ENCODE results near the gene TSGA10. TPM values are rescaled to one million over a fixed set of nuclear protein-coding genes. Genes with fewer than 3 reads are reported as not detected.

Gene TSGA10
- total and polyA plus RNA-seq, 10 donors, result 2.5 to 14.0 (median 7.7) TPM

DNA sequence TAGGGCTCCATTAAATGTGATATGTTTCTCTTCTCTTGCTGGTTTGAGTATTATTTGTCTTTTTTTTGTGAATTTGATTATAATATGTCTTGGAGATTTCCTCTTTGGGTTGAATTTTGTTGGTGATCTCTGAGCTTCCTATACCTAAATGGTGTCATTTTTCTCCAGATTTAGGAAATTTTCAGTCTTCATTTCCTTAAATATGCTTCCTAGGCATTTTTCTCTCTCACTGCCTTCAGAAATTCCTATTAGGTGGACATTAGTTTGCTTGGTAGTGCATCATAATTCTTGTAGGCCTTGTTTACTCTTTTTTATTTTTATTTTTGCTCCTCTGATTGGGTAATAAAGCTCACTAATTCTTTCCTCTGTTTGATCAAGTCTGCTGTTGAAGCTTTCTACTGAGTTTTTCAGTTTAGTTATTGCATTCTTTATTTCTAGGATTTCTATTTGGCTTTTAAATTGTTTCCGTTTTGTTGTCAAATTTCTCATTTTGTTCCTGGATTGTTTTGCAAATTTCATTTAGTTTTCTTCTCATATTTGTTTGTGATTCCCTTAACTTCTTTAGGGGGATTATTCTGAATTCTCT, 182.1 kb downstream of the TSGA10 start:
- no peak for DNase-seq
- H3K27ac ChIP-seq, result no peak overlapping the region
- H3K27me3 ChIP-seq (replicated peaks in 1 of 7), result peaks cover 0 to 11% (median 0%) of the 10 kb centered on the region in 7 donors
- intact Hi-C loops (cut with DNase I; ENCODE audit: low total_unique reads), result no loop called here
- 88 to 98% (median 91%) methylated on average over 1 of the region's 1 CpG for WGBS, 5 donors
- no peaks in the 10 kb centered on the region for H3K4me1 ChIP-seq
- TF ChIP-seq POLR2A (IDR thresholded peaks at IDR 0.05) (no peak), CTCF (IDR thresholded peaks at IDR 0.05 in 8 of 11, conservative IDR thresholded peaks at IDR 0.05 in 3 of 11) (no peak), POLR2AphosphoS5 (IDR thresholded peaks at IDR 0.05) (no peak)
- H3K9me3 ChIP-seq, result peaks cover 0 to 67% (median 51%) of the 10 kb centered on the region in 8 donors
- no peak overlapping the region for H3K4me3 ChIP-seq
- no peaks in the 10 kb centered on the region for H3K36me3 ChIP-seq

DNA sequence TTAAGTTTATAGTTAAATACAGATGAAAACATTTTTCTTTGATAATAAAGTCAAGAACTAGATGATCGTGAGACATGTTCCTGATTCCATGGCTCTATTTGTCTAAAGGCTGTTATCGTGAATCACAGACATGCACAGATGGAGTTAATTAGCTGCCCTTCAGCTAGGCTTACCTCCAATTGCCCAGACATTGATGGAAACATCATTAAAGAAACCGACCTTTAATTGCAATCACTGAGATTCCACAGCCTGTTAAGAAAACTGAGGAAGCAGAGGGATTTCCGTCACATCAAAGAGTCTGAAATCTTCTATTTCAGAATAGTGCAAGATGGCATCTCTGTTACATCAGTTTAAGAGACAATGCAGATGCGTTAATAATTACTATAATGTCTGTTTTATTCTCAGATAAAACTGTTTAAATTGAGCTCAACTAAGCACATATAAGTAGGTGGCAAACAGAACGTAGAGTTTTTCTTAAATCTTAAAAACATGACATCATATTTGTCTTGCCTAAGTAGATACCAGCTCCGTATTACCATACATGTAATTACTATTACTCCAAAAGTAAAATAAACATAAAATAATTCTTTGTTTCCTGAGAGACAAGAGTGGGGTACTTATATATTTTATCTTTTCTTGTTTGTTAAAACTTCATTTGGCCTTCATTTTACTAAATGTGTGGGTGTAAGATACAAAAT, 194.8 kb downstream of the TSGA10 start:
- WGBS, 5 donors, result 79 to 87% (median 86%) methylated on average over 7 of the region's 7 CpGs
- no peaks in the 10 kb centered on the region for H3K27me3 ChIP-seq (replicated peaks in 1 of 7)
- H3K9me3 ChIP-seq, result peaks cover 0 to 24% (median 8%) of the 10 kb centered on the region in 8 donors
- TF ChIP-seq CTCF (IDR thresholded peaks at IDR 0.05 in 8 of 11, conservative IDR thresholded peaks at IDR 0.05 in 3 of 11), result no peak
- TF ChIP-seq POLR2AphosphoS5 (IDR thresholded peaks at IDR 0.05), result no peak
- no peak for TF ChIP-seq POLR2A (IDR thresholded peaks at IDR 0.05)
- no peaks in the 10 kb centered on the region for H3K36me3 ChIP-seq
- intact Hi-C loops (cut with DNase I; ENCODE audit: low total_unique reads), result no loop called here
- no peak overlapping the region for H3K27ac ChIP-seq
- H3K4me1 ChIP-seq, result no peaks in the 10 kb centered on the region
- no peak for DNase-seq
- H3K4me3 ChIP-seq, result no peak overlapping the region

DNA sequence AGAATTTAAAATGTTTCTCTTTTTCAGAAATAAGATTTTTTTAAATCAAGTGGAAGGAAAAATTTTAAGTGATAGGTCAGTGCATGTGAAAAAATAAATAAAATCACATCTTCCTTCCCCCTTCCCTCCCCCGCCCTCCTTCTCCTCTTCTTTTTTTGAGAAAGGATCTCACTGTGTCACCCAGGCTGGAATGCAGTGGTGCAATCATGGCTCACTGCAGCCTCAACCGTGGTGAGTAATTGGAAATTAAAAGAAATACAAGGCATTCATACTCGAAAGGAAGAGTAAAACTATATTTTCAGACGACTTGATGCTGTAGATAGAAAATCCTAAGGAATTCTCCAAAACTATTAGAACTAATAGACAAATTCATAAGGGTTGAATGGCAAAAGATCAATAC, 201.8 kb downstream of the TSGA10 start:
- intact Hi-C loops (cut with DNase I; ENCODE audit: low total_unique reads), result no loop called here
- Histone ChIP-seq H3K36me3 (no peaks in the 10 kb centered on the region), H3K4me1 (no peaks in the 10 kb centered on the region), H3K9me3 (no peaks in the 10 kb centered on the region), H3K4me3 (no peak overlapping the region), H3K27me3 (replicated peaks in 1 of 7) (peaks cover 0 to 26% (median 0%) of the 10 kb centered on the region in 7 donors), H3K27ac (no peak overlapping the region)
- TF ChIP-seq POLR2A (IDR thresholded peaks at IDR 0.05), result no peak
- TF ChIP-seq CTCF (IDR thresholded peaks at IDR 0.05 in 8 of 11, conservative IDR thresholded peaks at IDR 0.05 in 3 of 11), result no peak
- TF ChIP-seq POLR2AphosphoS5 (IDR thresholded peaks at IDR 0.05), result no peak
- 64 to 84% (median 75%) methylated on average over 4 of the region's 4 CpGs for WGBS, 5 donors
- DNase-seq, result no peak

- no peak overlapping the region for H3K4me3 ChIP-seq
- 54 to 81% (median 68%) methylated on average over 5 of the region's 5 CpGs for WGBS, 5 donors
- H3K27me3 ChIP-seq (replicated peaks in 1 of 7), result peaks cover 0 to 26% (median 0%) of the 10 kb centered on the region in 7 donors
- DNase-seq, result no peak
- H3K27ac ChIP-seq, result no peak overlapping the region
- no peaks in the 10 kb centered on the region for H3K4me1 ChIP-seq
- H3K36me3 ChIP-seq, result no peaks in the 10 kb centered on the region
- no peaks in the 10 kb centered on the region for H3K9me3 ChIP-seq
- intact Hi-C loops (cut with DNase I; ENCODE audit: low total_unique reads), result no loop called here
- no peak for TF ChIP-seq POLR2AphosphoS5 (IDR thresholded peaks at IDR 0.05)
- no peak for TF ChIP-seq POLR2A (IDR thresholded peaks at IDR 0.05)
These were observed 205.6 kb downstream of the TSGA10 start for GRCh38 chr2:98948956-98949739.
